ENCODE data around the gene CFAP73. TPM values are rescaled to one million over a fixed set of nuclear protein-coding genes. Genes with fewer than 3 reads are reported as not detected.

CFAP73 gene
- total RNA-seq, 1 donor from 2014 or later, result 0.34 TPM

DNA sequence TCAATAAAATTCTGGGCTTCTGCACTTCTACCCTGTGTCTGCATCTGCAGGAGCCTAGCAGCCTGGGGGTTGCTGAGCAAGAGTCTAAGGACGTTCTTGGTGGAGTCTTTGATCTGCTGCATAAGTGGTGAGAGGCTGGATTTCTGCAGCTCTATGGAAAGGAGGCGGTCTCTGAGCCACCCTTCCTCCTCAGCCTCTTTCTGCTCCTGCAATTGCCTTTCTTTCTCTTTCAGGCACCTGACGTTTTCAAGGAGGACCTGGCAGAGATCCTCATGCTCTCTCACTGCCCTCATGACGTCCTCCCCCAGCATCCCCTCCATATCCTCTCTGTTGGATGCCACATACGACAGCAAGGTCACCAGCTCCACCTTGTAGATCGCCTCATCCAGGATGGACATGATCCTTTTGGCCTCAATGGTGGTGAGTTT, 58.1 kb downstream of the CFAP73 start:
- intact Hi-C loops (cut with micrococcal nuclease), result loop anchor here (1.0 to 5.0 kb wide), 5 partner anchors 14 to 150 kb away; partner anchors contain the start of genes DDX54, PLBD2, RITA1 and TPCN1

DNA sequence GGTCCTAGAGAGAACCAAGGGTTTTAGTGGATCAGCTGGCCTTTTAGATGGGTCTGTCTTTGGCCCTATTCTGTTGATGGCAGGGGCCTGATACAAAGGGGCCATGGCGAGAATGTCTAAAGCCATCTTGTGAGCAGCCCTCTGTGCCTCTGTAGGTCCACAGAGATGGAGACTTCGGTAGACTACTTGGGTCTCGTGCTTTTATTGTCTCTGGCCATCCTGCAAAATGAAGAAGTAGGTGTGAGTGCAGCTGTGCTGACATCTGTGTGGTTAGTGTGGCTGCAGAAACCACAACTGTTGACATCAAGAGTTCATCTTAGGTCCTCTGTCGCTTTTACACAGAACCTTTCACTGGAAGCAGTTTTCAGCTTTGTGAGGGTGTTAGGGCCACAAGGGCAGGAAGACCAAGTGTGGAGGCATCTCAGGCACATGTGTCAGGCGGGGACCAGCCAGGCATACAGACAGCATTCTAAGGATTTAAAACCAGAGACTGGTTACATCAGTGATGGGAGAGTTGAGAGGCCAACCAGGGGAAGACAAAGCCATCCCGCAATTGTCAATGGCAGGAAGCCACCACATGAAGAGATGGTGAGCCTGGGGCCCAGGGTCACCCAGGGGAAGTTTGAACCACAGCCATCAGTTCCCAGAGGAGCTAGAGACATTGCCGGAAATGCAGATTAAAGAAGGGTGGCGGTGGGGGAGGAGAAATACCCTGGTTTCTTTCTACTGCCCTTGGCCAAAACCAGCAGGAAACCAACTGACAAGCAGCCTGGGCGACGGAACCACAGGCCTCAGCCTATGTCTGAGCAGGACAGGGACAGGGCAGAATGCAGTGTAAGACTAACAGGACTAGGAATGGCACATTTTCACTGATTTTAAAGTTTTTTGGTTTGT, 58.8 kb downstream of the CFAP73 start:
- intact Hi-C loops (cut with micrococcal nuclease), result loop anchor here (1.0 to 5.0 kb wide), 5 partner anchors 13 to 149 kb away; partner anchors contain the start of genes DDX54, PLBD2, RITA1 and TPCN1

Other genes starting within 250 kb of the CFAP73 start
- gene OAS1, start 242.8 kb upstream of the CFAP73 start, total RNA-seq, result 77.2 and 78.3 TPM in 2 replicates
- 114 and 117 TPM in 2 replicates for gene OAS3, start 211.2 kb upstream of the CFAP73 start, total RNA-seq
- gene OAS2, start 171.2 kb upstream of the CFAP73 start, total RNA-seq, result 140 and 153 TPM in 2 replicates
- gene DTX1, start 93.0 kb upstream of the CFAP73 start, total RNA-seq, result not detected in 2 replicates
- 0.09 and 0.14 TPM in 2 replicates for gene RASAL1, start 14.0 kb upstream of the CFAP73 start, total RNA-seq
- gene DDX54, start 35.8 kb downstream of the CFAP73 start, total RNA-seq, result 76.4 and 90.1 TPM in 2 replicates
- 22.0 and 24.8 TPM in 2 replicates for gene RITA1, start 36.0 kb downstream of the CFAP73 start, total RNA-seq
- gene TPCN1, start 71.7 kb downstream of the CFAP73 start, total RNA-seq, result 34.2 and 38.4 TPM in 2 replicates
- 27.6 and 28.9 TPM in 2 replicates for gene SLC8B1, start 185.4 kb downstream of the CFAP73 start, total RNA-seq
- 12.1 and 12.5 TPM in 2 replicates for gene PLBD2, start 208.9 kb downstream of the CFAP73 start, total RNA-seq